Stimulated activated CD4-positive, alpha-beta T cell treated with anti-CD3 and anti-CD28 coated beads, TNF-alpha, amount 100 ng/mL, for 1 hour (primary cell): Measurements from ENCODE around the gene CCDC91.
"Not testable (repeated sequence)": the region's sequence is repeated elsewhere in the genome, so short reads cannot be mapped to it uniquely, and the experiment has no call there.

ENCODE experiments used
- DNase-seq, 3 donors: peaks; one replicate each; pipeline ENCODE4 v3.0.0-alpha.2; 2020; ENCODE audit warnings: low read depth in 3 of 3, low spot score in 1 of 3

Gene CCDC91

GRCh38 chr12:28180786-28181185 is 9.5 kb upstream of the CCDC91 start:
- no peak for DNase-seq

- no peak for DNase-seq
Observed at GRCh38 chr12:28184375-28184774, 5.9 kb upstream of the CCDC91 start.

- DNase-seq: no peak
Observed at GRCh38 chr12:28186500-28186899, 3.8 kb upstream of the CCDC91 start.

GRCh38 chr12:28189784-28190320 is 404 bp upstream of the CCDC91 start:
- no peak for DNase-seq

- no peak for DNase-seq
Observed at GRCh38 chr12:28191051-28192048, 1.1 kb downstream of the CCDC91 start.

- no peak for DNase-seq
Observed at GRCh38 chr12:28192125-28192524, 1.9 kb downstream of the CCDC91 start.

- DNase-seq: not testable (repeated sequence)
Observed at GRCh38 chr12:28194621-28195020, 4.4 kb downstream of the CCDC91 start.

GRCh38 chr12:28201136-28201535 is 10.9 kb downstream of the CCDC91 start:
- DNase-seq: not testable (repeated sequence)

- no peak for DNase-seq
Observed at GRCh38 chr12:28202374-28203130, 12.3 kb downstream of the CCDC91 start.

GRCh38 chr12:28209782-28210181 is 19.5 kb downstream of the CCDC91 start:
- DNase-seq: no peak

GRCh38 chr12:28212182-28212581 is 21.9 kb downstream of the CCDC91 start:
- DNase-seq: no peak

- DNase-seq: no peak
Observed at GRCh38 chr12:28215021-28215420, 24.8 kb downstream of the CCDC91 start.

GRCh38 chr12:28216016-28216415 is 25.8 kb downstream of the CCDC91 start:
- DNase-seq: no peak

- no peak for DNase-seq
Observed at GRCh38 chr12:28217805-28218204, 27.5 kb downstream of the CCDC91 start.

GRCh38 chr12:28218875-28219274 is 28.6 kb downstream of the CCDC91 start:
- no peak for DNase-seq

GRCh38 chr12:28219827-28220226 is 29.6 kb downstream of the CCDC91 start:
- DNase-seq: no peak

GRCh38 chr12:28222081-28222700 is 31.9 kb downstream of the CCDC91 start:
- peak in 2 of 3 donors; percentile 17 to 37 for DNase-seq

- no peak for DNase-seq
Observed at GRCh38 chr12:28223025-28223554, 32.8 kb downstream of the CCDC91 start.

GRCh38 chr12:28223858-28224257 is 33.6 kb downstream of the CCDC91 start:
- DNase-seq: no peak

- DNase-seq: no peak
Observed at GRCh38 chr12:28226705-28227104, 36.4 kb downstream of the CCDC91 start.

GRCh38 chr12:28227251-28227650 is 37.0 kb downstream of the CCDC91 start:
- DNase-seq: no peak
